HepG2 (cell line): Measurements from ENCODE around the gene ACP2. TPM values are rescaled to one million over a fixed set of nuclear protein-coding genes. Genes with fewer than 3 reads are reported as not detected.

Source experiments
- BORCS8-MEF2B ChIP-seq: sonication (generic); formaldehyde crosslinking; IDR thresholded peaks from 2 replicates; pipeline ENCODE4 v1.8.0; 2022; ENCODE audit warnings: mild to moderate bottlenecking, missing genetic modification reagents
- DZIP1 ChIP-seq: sonication (generic); formaldehyde crosslinking; IDR thresholded peaks from 2 replicates; pipeline ENCODE4 v1.5.0; 2020; ENCODE audit warnings: mild to moderate bottlenecking, missing genetic modification reagents
- ELF3 ChIP-seq: IDR thresholded peaks from 2 replicates; pipeline ENCODE4 v1.6.1; 2016; ENCODE audit warnings: missing genetic modification reagents, missing compliant biosample characterization
- GLMP ChIP-seq: sonication (generic); formaldehyde crosslinking; IDR thresholded peaks from 2 replicates; pipeline ENCODE4 v1.9.0; 2021; ENCODE audit warnings: missing genetic modification reagents, mild to moderate bottlenecking, borderline replicate concordance
- GZF1 ChIP-seq: sonication (generic); formaldehyde crosslinking; IDR thresholded peaks from 2 replicates; pipeline ENCODE4 v1.5.1; 2020; ENCODE audit warnings: mild to moderate bottlenecking, missing genetic modification reagents
- HBP1 ChIP-seq: IDR thresholded peaks from 2 replicates; pipeline ENCODE4 v1.6.1; 2016; ENCODE audit warnings: low read depth, control low read depth
- HOXA7 ChIP-seq: sonication (generic); formaldehyde crosslinking; IDR thresholded peaks from 2 replicates; pipeline ENCODE4 v1.8.1; 2022; ENCODE audit warnings: mild to moderate bottlenecking, missing genetic modification reagents, moderate library complexity
- IRX3 ChIP-seq: sonication (generic); formaldehyde crosslinking; IDR thresholded peaks from 2 replicates; pipeline ENCODE4 v1.8.1; 2023; ENCODE audit warnings: mild to moderate bottlenecking, low read depth, missing genetic modification reagents, borderline replicate concordance
- MAZ ChIP-seq, 2 experiments: sonication (generic) in 1 of 2; formaldehyde crosslinking in 1 of 2; IDR thresholded peaks; 2 replicates each; pipeline versions ENCODE4 v1.5.0 to v1.6.1; 2012 to 2020; ENCODE audit warnings: low read depth in 2 of 2, mild to moderate bottlenecking in 2 of 2, borderline replicate concordance in 1 of 2, improper control_type of control experiment in 1 of 2, low read length in 1 of 2, missing genetic modification reagents in 1 of 2, moderate library complexity in 1 of 2
- NFYB ChIP-seq: sonication (generic); formaldehyde crosslinking; IDR thresholded peaks from 2 replicates; pipeline ENCODE4 v1.4.0; 2020; ENCODE audit warnings: missing genetic modification reagents
- NR2F1 ChIP-seq, 2 experiments: fragments of 450-650 bp in 1 of 2; formaldehyde crosslinking in 1 of 2; IDR thresholded peaks; 2 replicates each; pipeline versions ENCODE4 v1.5.0 to v1.6.1; 2016 to 2020; ENCODE audit warnings: mild to moderate bottlenecking in 1 of 2, missing compliant biosample characterization in 1 of 2, missing genetic modification reagents in 1 of 2, moderate library complexity in 1 of 2
- RELA ChIP-seq: sonication (generic); formaldehyde crosslinking; IDR thresholded peaks from 2 replicates; pipeline ENCODE4 v1.4.0; 2020; ENCODE audit warnings: missing genetic modification reagents
- SALL1 ChIP-seq: sonication (generic); formaldehyde crosslinking; IDR thresholded peaks from 2 replicates; pipeline ENCODE4 v1.8.0; 2022; ENCODE audit warnings: mild to moderate bottlenecking, missing genetic modification reagents
- YY1 ChIP-seq: IDR thresholded peaks from 2 replicates; pipeline ENCODE4 v1.6.1; 2011; ENCODE audit warnings: low read length, low read depth, moderate library complexity, mild to moderate bottlenecking; ENCODE audit not compliant: insufficient read depth, insufficient replicate concordance
- ZKSCAN5 ChIP-seq: sonication (generic); formaldehyde crosslinking; IDR thresholded peaks from 2 replicates; pipeline ENCODE4 v1.5.1; 2020; ENCODE audit warnings: mild to moderate bottlenecking, missing genetic modification reagents
- ZMAT3 ChIP-seq: sonication (generic); formaldehyde crosslinking; conservative IDR thresholded peaks from 2 replicates; pipeline ENCODE4 v1.7.0; 2021; ENCODE audit warnings: missing genetic modification reagents
- ZNF335 ChIP-seq: sonication (generic); formaldehyde crosslinking; IDR thresholded peaks from 2 replicates; pipeline ENCODE4 v1.4.0; 2020; ENCODE audit warnings: missing genetic modification reagents
- ZNF430 ChIP-seq: sonication (generic); formaldehyde crosslinking; IDR thresholded peaks from 2 replicates; pipeline ENCODE4 v1.9.0; 2021; ENCODE audit warnings: mild to moderate bottlenecking, missing genetic modification reagents
- ZNF773 ChIP-seq: sonication (generic); formaldehyde crosslinking; IDR thresholded peaks from 2 replicates; pipeline ENCODE4 v1.4.0; 2020; ENCODE audit warnings: missing genetic modification reagents, borderline replicate concordance
- ZSCAN20 ChIP-seq: sonication (generic); formaldehyde crosslinking; IDR thresholded peaks from 2 replicates; pipeline ENCODE4 v1.4.0; 2020; ENCODE audit warnings: missing genetic modification reagents, mild to moderate bottlenecking, borderline replicate concordance
- ZSCAN21 ChIP-seq: sonication (generic); formaldehyde crosslinking; IDR thresholded peaks from 2 replicates; pipeline ENCODE4 v1.8.0; 2022; ENCODE audit warnings: mild to moderate bottlenecking, missing genetic modification reagents, moderate library complexity, borderline replicate concordance
- ZSCAN30 ChIP-seq: sonication (generic); formaldehyde crosslinking; IDR thresholded peaks from 2 replicates; pipeline ENCODE4 v1.5.0; 2020; ENCODE audit warnings: mild to moderate bottlenecking, missing genetic modification reagents
- polyA plus RNA-seq, 8 experiments: library from polyadenylated mRNA; depleted of rRNA in 3 of 8; stranded (reverse) in 7 of 8; unstranded in 1 of 8; fragments of >200 nt; fragmentation: Illumina TruSeq in 4 of 8; extraction: Trizol in 4 of 8; gene quantifications; 2 replicates each; pipeline versions ENCODE4 v1.2.1 to v1.2.3, GENCODE V29; 2011 to 2016; ENCODE audit warnings: low read depth in 4 of 8, missing spikeins in 1 of 8, mixed read lengths in 1 of 8; ENCODE audit not compliant: insufficient read depth in 1 of 8
- total RNA-seq, 5 experiments: library from RNA; depleted of rRNA; stranded (reverse); fragments of >200 nt; fragmentation: Illumina TruSeq; extraction: Trizol; gene quantifications; 2 replicates each; pipeline ENCODE4 v1.2.3, GENCODE V29; 2016; ENCODE audit warnings: low read depth in 1 of 5
- TF ChIP-seq, protein P1 (sequence below): sonication (generic); formaldehyde crosslinking; IDR thresholded peaks from 2 replicates; pipeline ENCODE4 v1.5.1; 2020; ENCODE audit warnings: mild to moderate bottlenecking, moderate library complexity, missing genetic modification reagents

The ACP2 gene
- total and polyA plus RNA-seq, 2 of the 13 experiments (the other 11 are each of a cell fraction or from before 2014, with no cell fraction given), result 17.7 to 20.2 TPM

- no peak for TF ChIP-seq RELA (CRISPR knock-in tag)
- no peak for TF ChIP-seq ZKSCAN5 (CRISPR knock-in tag)
- no peak for TF ChIP-seq NFYB (CRISPR knock-in tag)
- no peak for TF ChIP-seq ZSCAN30
- TF ChIP-seq ELF3 (CRISPR knock-in tag), result no peak
- TF ChIP-seq DZIP1 (CRISPR knock-in tag), result no peak
- no peak for TF ChIP-seq HOXA7 (CRISPR knock-in tag)
- no peak for TF ChIP-seq NR2F1 (CRISPR knock-in tag; IDR thresholded peaks at IDR 0.05)
- TF ChIP-seq ZSCAN20 (CRISPR knock-in tag), result 0 out of 2 replicates have a peak, but pooled peaks have one; percentile 31
- no peak for TF ChIP-seq ZSCAN21 (CRISPR knock-in tag)
- no peak for TF ChIP-seq GZF1 (CRISPR knock-in tag)
- peak; percentile 52 for TF ChIP-seq YY1
- peak; percentile 25; the same call in 1 of the 2 replicates for TF ChIP-seq HBP1
- no peak for TF ChIP-seq ZNF773
- no peak for TF ChIP-seq GLMP (CRISPR knock-in tag)
- peak; percentile 17; the same call in 1 of the 2 replicates for TF ChIP-seq BORCS8-MEF2B (CRISPR knock-in tag)
- TF ChIP-seq ZNF430 (CRISPR knock-in tag), result 0 out of 2 replicates have a peak, but pooled peaks have one; percentile 16
- 0 out of 2 replicates have a peak, but pooled peaks have one; percentile 48 for TF ChIP-seq ZMAT3 (CRISPR knock-in tag)
- TF ChIP-seq SALL1 (CRISPR knock-in tag), result peak; percentile 36; the same call in 1 of the 2 replicates
- peak; percentile 34; the same call in 1 of the 2 replicates for TF ChIP-seq MAZ (IDR thresholded peaks at IDR 0.05; ENCODE audit: borderline replicate concordance, low read depth, low read length)
- TF ChIP-seq MAZ (CRISPR knock-in tag; IDR thresholded peaks at IDR 0.05; ENCODE audit: low read depth), result 0 out of 2 replicates have a peak, but pooled peaks have one; percentile 28
- TF ChIP-seq, protein P1, sequence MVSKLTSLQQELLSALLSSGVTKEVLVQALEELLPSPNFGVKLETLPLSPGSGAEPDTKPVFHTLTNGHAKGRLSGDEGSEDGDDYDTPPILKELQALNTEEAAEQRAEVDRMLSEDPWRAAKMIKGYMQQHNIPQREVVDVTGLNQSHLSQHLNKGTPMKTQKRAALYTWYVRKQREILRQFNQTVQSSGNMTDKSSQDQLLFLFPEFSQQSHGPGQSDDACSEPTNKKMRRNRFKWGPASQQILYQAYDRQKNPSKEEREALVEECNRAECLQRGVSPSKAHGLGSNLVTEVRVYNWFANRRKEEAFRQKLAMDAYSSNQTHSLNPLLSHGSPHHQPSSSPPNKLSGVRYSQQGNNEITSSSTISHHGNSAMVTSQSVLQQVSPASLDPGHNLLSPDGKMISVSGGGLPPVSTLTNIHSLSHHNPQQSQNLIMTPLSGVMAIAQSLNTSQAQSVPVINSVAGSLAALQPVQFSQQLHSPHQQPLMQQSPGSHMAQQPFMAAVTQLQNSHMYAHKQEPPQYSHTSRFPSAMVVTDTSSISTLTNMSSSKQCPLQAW (CRISPR knock-in tag), result 0 out of 2 replicates have a peak, but pooled peaks have one; percentile 4
- TF ChIP-seq IRX3, result no peak
- peak; percentile 7; the same call in 1 of the 2 replicates for TF ChIP-seq ZNF335
Observed at GRCh38 chr11:47269829-47270305, 21.3 kb upstream of the ACP2 start, which contains the start of gene MADD (continued).
